HG03558 (cell line): ENCODE data around the gene TRRAP.

ENCODE experiments used
- ATAC-seq: cut with Tn5 transposase; IDR thresholded peaks from one replicate; pipeline ENCODE4 v1.9.1; 2021; ENCODE audit warnings: moderate number of reproducible peaks; ENCODE audit not compliant: unreplicated experiment; ENCODE audit errors: extremely low read depth

TRRAP gene

DNA sequence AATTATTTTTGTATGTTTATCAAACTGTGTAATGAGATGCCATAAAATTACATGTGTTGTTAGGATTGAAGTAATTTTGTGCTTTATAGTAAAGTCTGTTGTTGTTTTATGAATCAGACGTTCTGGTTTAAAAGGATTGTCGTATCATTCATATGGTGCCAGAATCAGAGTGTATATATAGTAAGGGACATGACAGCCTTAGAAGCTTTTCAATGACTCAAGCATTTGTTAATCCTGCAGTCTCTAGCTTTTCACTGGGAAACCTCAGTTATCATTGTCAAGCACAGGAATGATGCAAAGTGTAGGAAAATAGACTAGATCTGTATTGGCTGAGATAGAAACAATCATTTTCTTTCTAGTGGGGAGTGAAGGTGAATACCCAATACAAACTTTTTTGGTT is 57.5 kb downstream of the TRRAP start:
- ATAC-seq, result no peak

DNA sequence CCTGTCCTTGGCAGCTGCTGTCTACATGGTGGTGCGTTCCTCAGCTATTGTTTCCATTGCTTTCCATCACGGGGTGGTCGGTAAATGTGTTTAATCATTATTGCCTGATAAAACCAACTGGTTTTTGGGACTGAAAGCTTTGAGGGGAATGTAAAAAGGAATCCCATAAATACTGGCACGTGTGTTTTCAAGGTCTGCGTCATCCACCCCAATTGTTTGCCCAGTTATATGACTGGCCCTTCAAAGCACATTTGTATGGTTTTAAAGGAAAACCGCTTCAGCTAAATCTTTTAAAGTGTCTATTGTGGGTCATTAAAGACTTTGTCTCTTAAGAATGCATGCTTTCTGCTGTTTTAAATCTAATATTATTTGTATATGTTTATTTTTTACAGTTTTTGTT is 65.0 kb downstream of the TRRAP start:
- no peak for ATAC-seq

DNA sequence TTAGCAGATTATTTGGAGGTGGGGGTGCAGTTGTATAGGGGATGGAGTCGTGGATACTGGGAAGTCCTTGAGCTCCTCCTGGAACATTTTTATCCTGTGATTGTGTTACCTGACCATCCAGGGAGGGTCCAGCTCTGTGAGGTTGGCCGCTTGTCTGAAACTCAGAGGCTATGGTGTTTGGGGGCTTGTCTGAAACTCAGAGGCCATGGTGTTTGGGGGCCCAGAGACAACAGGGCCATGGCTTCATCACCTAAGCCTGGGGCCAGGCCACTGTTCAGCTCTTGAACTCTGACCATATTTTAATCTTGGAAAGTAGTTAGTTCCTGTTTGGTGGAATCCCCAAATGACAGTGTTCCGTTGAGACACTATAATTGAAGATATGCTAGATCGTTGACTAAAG is 66.1 kb downstream of the TRRAP start:
- no peak for ATAC-seq

DNA sequence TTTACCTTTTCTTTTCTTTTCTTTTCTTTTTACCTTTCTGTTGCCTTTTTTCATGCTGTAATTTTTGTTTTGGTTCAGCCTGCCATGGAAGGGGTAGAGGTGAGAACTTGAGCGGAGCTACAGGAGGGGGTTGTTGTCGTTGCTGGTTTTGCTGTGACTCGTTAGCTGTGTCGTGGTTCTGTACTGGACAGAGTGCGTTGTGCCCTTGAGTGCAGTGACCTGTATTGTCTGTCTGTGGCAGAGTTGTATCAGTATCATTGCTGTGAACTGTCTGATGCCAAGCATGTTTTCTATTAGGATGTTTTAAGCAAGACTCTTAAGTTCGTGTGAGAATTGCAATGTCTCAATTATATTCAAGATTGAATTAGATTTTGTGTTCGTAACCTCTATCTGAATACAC is 67.5 kb downstream of the TRRAP start:
- no peak for ATAC-seq

DNA sequence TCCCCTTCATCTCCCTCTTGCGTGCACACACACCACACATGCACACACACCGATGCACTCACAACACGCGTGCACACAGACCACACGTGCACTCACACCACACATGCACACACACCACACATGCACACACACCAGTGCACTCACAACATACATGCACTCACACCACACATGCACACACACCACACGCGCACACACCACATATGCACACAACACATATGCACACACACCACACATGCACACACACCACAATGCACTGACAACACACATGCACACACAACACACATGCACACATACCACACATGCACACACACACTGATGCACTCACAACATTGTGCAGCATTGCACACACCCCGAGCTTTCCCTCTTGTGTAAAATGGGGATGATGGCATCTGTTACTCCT is 68.1 kb downstream of the TRRAP start:
- ATAC-seq, result no peak

DNA sequence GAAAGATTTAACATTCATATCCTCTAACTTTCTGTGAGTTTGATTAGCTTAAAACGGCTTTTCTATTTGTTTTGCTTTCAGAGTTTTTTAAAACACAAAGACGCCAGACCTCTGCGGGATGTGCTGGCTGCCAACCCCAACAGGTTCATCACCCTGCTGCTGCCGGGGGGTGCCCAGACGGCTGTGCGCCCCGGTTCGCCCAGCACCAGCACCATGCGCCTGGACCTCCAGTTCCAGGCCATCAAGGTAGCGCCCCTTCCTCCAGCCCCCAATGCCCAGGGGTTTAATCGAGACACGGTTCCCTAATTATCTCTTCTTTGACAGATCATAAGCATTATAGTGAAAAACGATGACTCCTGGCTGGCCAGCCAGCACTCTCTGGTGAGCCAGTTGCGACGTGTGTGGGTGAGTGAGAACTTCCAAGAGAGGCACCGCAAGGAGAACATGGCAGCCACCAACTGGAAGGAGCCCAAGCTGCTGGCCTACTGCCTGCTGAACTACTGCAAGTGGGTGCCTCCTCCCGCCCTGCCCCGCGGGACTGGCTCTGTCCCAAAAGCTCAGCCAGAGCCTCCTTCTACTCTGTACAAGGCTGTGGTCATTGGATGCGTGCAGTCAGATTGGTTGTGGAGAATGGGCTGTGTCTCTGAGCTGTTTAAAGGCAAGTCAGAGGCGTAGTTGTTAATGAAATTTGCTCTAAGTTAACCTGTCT is 71.2 kb downstream of the TRRAP start:
- ATAC-seq, result no peak

DNA sequence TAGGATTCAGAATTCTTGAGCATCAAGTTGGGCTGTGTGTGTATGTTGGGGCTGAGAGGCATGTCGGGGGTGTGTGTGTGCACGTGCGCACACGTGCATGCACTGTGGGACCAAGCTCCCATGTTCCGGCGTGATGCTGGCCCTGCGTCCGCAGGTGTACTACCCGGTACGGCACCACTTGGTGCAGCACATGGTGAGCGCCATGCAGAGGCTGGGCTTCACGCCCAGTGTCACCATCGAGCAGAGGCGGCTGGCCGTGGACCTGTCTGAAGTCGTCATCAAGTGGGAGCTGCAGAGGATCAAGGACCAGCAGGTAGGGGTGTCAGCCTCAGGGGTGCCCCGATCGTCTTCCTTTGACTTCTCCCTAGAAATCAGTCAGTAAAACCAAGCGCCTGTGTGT is 77.7 kb downstream of the TRRAP start:
- ATAC-seq, result no peak

DNA sequence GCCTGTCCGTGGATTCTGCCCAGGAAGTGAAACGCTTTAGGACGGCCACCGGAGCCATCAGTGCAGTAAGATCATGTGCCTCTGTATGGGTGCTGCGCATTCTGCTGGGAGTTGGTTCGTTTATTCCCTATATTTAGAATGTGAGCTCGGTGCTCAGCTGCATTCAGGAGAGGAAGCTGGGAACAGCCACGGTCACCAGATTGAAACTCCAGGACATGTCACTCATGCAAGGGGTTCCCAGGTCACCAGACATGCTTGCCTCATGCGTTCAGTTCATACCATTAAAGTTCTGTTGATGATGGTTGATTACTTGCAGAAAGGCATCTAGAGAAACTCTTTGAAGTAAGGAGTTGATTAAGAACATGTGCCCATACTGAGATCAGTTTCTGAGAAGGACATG is 78.1 kb downstream of the TRRAP start:
- no peak for ATAC-seq

DNA sequence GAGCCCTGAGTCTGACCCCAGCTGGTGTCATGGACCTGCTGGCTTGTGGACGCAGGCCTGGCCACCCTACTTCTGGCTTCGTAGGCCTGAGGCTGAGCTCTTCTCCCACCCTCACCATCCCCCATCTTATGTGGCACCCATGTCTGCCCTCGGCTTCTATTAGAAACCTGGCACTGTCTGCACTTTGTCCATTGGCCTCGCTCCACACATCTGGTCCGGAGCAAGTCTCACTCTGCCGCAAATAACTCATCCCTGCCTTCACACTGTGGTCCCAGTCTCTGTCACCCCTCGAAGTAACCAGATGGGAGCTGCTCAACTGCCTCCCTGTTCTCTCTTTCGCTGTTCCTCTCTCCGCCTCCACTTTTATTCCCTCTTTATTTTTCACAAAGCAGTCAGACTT is 78.6 kb downstream of the TRRAP start:
- no peak for ATAC-seq

DNA sequence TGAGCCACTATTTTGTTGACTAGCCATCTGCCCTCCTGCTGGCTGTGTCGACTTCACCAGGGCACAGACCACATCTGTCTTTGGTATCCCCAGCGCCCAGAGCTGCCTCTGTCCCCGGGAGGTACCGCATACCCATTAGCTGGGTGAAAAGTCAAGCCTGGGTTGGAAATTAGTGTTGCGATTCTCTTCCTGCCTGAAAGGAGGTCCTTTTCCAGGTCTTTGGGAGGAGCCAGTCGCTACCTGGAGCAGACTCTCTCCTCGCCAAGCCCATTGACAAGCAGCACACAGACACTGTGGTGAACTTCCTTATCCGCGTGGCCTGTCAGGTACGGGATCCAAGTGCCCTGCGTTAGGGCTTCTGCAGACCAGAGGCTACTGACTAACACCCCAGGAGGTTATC is 79.4 kb downstream of the TRRAP start:
- no peak for ATAC-seq

DNA sequence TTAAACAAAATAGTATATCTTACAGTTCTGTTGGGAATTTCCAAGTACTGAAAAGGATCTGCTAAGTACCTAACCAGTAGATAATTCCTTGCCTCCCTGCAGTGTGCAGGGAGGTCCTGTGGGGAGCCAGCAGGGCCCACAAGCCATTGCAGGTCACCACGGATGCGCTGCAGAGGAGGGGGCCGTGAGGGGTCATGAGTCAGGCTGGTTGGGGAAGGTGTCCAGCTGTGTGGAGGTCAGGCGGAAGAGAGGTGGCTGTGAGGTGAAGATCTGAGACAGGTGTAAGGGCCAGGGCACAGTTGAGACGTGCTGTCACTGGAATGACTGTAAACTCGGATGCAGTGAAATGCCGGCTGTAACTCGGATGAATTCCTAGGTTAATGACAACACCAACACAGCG is 80.6 kb downstream of the TRRAP start:
- no peak for ATAC-seq

DNA sequence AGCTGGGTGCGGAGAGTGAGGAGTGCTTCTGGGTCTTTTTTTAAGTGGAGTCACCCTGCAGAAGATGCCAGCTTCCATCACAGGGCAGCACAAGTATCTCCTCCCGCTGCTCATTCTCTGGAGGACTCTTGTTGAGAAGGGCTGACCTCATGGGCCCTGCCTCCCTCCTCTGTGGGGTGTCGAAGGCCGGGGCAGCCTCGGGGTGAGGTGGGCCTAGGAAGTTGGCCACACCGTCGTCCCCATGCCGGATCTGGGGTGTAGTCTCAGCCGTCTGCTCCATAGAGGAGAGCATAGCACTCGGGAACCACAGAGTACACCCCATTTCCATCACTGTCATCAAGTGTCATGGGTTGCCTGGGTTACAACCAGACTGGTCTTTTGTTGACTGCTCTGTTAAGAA is 85.0 kb downstream of the TRRAP start:
- ATAC-seq, result no peak

DNA sequence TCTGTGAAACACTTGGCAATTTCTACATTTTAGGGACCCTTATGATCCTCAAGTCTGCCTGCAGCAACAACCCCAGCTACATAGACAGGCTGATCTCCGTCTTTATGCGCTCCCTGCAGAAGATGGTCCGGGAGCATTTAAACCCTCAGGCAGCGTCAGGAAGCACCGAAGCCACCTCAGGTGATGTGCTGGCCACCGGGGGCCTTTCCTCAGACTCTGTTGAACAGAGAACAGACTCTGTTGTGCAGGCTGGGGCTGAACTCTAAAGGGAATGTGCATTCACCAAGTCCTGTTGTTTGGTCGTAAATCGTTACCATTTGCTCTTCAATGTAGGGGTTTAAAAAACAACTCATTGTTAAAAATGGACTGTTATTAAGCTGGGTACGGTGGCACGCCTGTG is 86.3 kb downstream of the TRRAP start:
- no peak for ATAC-seq

DNA sequence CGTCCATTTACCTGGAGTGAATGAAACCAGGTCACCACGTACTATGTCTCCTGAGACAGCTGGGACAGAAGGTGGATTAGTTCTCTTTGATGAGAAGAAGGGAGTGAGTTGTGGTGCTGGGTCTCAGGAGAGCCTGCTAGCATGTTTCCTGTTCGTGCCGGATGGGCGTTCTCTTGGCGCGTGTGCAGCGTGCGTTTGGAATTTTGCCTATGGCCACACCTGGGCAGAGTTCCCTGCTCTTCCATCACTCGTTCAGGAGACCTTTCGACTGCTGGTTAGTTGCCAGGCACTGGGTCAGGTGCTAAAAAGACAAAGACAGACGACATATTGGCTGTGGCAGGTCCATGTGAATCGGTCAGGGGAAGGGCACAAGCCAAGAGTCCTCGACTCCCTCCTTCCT is 90.3 kb downstream of the TRRAP start:
- no peak for ATAC-seq

DNA sequence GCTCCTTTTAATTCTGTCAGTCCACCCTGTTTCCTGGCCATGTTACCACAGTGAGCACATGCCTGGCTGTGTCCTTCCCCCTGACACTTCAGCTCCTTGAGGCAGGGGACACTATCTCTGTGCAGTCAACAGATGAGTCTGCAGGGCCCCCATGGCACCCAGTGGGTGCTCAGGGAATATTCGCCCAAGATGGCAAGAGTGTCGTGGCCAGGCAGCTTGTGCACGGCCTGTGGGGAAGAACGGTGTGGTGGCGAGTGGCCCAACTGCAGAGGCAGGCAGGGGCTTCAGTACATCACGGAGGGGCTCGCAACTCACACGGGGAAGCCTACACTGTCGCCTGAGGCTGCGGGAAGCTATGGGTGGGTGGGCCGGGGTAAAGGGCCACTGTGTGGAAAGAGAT is 91.1 kb downstream of the TRRAP start:
- ATAC-seq, result no peak

DNA sequence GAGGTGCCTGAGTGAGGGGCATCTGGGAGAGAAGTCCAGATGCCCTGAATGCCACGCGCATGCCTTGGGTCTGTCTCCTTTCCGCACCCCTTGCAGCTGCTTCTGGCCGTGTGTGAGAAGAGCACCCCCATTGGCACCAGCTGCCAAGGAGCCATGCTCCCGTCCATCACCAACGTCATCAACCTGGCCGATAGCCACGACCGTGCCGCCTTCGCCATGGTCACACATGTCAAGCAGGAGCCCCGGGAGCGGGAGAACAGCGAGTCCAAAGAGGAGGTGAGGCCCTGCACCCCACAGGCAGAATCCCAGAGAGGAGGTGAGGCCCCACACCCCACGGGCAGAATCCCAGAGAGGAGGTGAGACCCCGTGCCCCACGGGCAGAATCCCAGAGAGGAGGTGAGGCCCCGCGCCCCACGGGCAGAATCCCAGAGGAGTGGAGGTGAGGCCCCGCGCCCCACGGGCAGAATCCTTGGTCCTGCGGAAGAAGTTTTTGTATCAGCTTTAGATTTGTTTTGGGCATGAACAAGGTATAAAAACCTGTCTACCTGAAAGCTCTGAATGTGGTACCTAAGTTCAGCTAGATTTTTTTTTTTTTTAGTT is 91.8 kb downstream of the TRRAP start:
- no peak for ATAC-seq

DNA sequence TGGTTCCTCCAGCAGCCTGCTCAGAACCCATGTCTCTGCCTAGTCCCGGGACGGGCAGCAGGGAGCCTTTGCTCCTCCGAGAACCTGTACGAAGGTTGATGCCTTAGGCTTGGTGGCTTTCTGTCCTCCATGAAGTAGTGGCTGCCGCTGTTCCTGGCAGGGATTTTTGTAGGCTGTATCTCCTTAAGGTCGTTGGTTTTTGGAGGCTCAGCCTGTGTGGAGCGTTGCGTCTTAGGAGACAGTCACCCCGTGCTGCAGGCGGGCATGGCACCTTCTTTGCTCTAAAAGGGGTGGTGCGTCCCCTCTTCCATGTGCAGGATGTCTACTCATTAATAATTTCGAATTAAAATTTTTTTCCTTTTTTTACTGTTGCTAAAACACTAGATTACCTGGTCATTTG is 92.5 kb downstream of the TRRAP start:
- ATAC-seq, result no peak

DNA sequence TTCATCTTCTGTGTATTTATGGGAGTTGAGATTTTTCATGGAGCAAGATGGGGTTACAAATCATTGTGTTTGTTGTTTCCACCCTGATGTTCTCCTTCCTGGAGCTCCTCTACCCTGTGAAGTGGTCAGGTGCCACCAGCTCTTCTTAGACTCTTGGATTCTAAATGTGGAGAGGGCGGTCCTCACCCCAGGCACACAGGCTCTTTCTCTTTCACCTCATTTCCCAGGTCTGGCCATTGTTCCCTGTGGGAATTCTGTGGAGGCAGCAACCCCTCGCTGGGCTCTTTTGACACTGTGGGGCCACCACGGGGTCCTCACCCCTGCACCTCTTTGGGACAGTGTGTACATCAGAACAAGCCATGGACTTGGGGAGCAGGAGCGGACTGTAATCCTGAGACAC is 95.9 kb downstream of the TRRAP start:
- ATAC-seq, result no peak

DNA sequence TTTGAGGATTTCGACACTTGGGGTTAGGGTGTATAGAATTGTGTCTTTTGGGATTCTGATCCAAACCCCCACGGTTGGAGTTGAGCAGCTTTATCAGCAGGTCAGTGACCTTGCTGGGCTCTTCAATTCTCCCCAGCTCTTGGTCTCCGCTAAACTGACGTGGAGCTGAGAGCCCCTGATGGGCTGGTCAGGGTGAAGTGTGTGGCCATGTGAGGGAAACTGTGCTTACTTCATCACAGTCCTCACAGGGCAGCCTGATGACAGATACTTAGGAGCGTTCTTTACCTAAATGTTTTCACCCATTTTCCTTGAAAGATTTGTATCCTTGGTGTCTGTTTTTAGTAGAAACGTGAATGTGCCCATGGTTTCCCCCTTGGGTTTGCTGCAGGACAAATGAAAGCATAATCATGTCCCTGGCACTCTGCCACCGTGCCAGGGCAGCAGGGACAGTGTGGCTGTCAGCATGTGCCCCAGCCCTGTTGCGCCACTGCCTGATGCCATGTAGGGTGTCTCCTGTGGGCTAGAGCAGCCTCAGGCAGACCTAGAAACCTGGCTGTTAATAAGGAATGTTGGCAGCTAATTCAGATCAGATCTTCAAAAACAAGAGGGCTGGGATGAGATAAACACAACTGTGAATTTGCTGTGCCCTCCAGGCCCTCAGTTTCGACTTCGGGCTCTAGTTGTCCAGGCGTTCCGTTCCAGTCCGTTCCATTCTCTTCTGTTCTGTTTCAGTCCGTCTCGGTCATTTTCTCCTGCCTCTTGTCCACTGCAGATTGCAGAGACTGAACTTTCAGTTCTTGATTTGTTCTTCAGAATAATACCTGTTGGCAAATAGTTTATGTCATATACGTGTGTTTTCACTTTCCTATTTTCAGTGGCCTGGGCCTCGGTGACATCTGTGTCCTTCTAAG is 96.8 kb downstream of the TRRAP start:
- no peak for ATAC-seq

DNA sequence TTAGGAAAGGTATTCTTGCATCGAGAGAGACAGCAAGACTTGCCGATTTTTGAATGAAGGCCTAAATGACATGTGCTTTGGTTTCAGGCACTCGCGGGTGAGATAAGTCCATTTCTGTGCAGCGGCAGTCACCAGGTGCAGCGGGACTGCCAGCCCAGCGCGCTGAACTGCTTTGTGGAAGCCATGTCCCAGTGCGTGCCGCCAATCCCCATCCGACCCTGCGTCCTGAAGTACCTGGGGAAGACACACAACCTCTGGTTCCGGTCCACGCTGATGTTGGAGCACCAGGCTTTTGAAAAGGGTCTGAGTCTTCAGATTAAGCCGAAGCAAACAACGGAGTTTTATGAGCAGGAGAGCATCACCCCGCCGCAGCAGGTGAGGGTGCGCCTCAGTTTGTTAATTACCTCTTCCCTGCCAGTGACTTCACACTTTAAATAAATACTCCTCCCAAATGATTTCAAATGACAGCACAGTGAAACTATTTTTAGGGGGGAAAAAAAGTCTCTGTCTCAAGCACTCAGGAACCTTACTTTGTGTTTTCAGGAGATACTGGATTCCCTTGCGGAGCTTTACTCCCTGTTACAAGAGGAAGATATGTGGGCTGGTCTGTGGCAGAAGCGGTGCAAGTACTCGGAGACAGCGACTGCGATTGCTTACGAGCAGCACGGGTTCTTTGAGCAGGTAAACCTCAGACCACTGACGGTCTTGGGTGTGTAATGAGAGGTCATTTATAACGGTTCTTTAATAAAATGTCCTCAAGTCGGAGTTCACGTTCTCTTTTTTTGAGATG is 98.3 kb downstream of the TRRAP start:
- ATAC-seq, result no peak

DNA sequence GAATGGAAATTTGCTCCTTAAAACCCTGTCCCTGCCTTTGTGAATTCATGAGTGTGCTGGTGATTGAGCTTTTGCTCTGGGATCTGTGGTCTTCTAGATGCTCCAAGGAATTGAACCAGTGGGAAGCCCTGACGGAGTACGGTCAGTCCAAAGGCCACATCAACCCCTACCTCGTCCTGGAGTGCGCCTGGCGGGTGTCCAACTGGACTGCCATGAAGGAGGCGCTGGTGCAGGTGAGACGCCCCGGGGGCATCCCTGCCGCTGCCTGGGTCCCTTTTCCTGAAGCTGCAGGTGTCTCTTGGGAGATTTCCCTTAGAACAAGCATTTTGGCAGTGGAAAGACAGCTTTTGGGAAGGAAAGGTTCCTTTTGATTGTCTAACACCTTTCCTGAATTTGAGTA is 100.3 kb downstream of the TRRAP start:
- no peak for ATAC-seq
